Measurements from ENCODE around the gene TTC32. TPM values are rescaled to one million over a fixed set of nuclear protein-coding genes. Genes with fewer than 3 reads are reported as not detected.

The TTC32 gene
- total RNA-seq, 1 donor from 2014 or later: 9.4 TPM

DNA sequence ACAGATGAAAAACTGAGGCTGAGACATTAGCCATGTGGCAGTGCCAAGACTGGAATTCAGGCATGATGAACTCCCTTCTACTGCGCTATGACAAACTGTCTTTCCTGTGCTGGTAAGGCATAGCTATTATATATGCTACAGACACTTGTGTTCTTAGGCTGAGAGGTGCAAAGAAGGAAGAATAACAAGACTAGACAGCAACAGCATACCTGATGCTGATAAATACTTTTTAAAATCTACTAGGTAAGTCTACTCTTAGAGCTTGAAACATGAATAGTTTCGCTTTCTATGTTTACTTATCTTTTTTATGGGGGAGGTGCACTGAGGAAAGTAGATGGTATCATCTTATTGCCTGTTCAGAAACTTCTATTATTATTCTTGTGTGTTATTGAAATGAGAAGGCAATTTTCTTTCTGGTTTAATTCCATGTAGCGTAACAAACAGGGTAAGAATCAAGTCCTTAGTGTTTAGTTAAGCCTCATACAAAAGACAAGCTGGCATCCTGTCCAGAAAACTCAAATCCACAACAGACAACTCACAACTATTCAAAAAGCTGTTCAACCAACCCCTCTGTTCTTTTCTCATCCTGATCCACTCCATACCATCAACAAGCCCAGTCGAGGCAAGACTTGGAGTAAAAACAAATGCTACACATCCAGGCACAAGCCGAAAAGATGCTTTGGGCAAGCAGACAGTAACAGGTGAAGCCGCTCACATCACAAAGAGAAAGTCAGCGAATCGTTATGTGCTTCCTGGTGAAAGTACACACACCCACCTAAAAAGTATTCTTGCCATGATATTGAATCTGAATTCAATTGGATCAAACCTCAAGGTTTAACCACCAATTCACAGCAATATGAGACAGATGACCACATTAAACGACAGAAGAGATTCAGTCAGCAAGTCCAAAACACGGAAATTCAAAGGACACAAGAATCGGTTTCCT is 1.5 kb downstream of the TTC32 start:
- DNase-seq (ENCODE audit: low spot score): no peak
- TF ChIP-seq, protein P1, sequence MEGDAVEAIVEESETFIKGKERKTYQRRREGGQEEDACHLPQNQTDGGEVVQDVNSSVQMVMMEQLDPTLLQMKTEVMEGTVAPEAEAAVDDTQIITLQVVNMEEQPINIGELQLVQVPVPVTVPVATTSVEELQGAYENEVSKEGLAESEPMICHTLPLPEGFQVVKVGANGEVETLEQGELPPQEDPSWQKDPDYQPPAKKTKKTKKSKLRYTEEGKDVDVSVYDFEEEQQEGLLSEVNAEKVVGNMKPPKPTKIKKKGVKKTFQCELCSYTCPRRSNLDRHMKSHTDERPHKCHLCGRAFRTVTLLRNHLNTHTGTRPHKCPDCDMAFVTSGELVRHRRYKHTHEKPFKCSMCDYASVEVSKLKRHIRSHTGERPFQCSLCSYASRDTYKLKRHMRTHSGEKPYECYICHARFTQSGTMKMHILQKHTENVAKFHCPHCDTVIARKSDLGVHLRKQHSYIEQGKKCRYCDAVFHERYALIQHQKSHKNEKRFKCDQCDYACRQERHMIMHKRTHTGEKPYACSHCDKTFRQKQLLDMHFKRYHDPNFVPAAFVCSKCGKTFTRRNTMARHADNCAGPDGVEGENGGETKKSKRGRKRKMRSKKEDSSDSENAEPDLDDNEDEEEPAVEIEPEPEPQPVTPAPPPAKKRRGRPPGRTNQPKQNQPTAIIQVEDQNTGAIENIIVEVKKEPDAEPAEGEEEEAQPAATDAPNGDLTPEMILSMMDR (IDR thresholded peaks at IDR 0.05; ENCODE audit: unreplicated experiment): no peak
- Mint-ChIP-seq H3K4me1 (ENCODE audit: unreplicated experiment) (peaks cover 18% of the 10 kb centered on the region), H3K27me3 (ENCODE audit: unreplicated experiment) (peaks cover 5% of the 10 kb centered on the region), H3K27ac (ENCODE audit: unreplicated experiment) (peak overlapping the region; percentile 100), H3K4me3 (ENCODE audit: unreplicated experiment) (peak overlapping the region; percentile 89), H3K9me3 (ENCODE audit: unreplicated experiment) (no peaks in the 10 kb centered on the region), H3K36me3 (ENCODE audit: low read depth, unreplicated experiment) (no peaks in the 10 kb centered on the region)

DNA sequence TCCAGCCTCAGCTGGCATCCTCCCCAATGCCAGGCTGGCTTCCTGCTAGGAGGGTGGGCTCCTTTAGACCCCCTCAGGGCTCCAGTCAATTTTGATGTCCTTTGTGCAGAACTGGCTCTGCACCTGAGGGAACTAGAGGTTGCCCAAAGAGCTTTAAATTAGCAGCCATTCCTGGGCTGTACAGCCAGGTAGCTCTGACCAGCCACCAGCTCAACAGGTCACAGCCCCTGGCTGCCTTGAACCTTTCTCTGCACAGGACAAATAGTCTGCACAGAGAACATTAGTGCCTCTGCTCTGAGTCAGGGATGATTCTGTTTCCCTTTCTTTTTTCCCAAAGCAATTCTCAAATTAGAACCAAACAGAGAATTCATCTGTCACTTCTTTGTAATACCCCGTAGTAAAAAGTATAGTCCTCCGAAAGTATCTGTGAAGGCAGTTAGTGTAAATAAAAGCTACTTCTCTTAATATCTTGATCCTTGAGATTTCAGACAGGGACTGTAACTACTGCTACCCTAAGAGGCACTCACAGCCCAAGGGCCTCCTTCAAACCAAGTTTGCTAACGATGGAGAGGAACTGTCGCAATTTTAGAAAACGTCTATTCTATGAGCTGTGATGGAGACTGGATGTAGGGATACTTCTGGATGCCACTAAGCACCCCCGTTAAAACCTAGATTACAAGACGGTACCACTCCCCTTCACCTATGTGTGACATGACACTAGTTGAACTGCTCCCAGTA is 3.0 kb downstream of the TTC32 start:
- H3K9me3 Mint-ChIP-seq (ENCODE audit: unreplicated experiment): no peaks in the 10 kb centered on the region
- H3K36me3 Mint-ChIP-seq (ENCODE audit: low read depth, unreplicated experiment): no peaks in the 10 kb centered on the region
- H3K4me3 Mint-ChIP-seq (ENCODE audit: unreplicated experiment): no peak overlapping the region
- DNase-seq (ENCODE audit: low spot score): no peak
- peaks cover 5% of the 10 kb centered on the region for H3K27me3 Mint-ChIP-seq (ENCODE audit: unreplicated experiment)
- no peak overlapping the region for H3K27ac Mint-ChIP-seq (ENCODE audit: unreplicated experiment)
- TF ChIP-seq, protein P1 (IDR thresholded peaks at IDR 0.05; ENCODE audit: unreplicated experiment): no peak
- peaks cover 18% of the 10 kb centered on the region for H3K4me1 Mint-ChIP-seq (ENCODE audit: unreplicated experiment)

DNA sequence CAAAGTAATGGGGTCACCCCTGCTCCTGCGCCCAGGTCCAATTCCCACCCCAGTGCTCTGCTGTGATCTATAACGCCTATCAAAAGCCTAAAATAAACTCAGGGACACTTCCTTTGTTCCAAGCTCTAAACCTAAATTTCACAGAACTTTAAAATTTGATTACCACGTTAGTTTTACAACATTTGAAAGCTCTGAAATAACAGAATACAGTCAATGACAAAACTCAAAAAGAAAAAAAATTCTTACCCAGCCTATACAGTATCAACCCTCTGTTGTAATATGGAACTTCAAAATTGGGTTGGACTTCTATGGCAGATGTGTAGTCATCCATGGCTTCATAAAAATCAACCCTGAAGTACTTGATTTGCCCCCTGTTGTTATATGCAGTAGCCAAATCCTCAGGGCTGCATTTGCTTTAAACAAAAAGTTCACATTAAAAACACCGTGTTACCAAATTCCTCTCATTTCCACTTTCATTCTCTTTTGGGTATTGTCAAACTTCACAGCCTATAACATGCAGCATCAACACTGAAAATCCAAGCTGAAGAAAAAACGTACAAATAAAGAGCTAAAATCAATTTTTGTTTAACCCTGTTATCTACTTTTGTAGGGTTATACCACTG is 4.0 kb downstream of the TTC32 start:
- no peak overlapping the region for H3K4me3 Mint-ChIP-seq (ENCODE audit: unreplicated experiment)
- H3K27me3 Mint-ChIP-seq (ENCODE audit: unreplicated experiment): peaks cover 5% of the 10 kb centered on the region
- TF ChIP-seq, protein P1 (IDR thresholded peaks at IDR 0.05; ENCODE audit: unreplicated experiment): no peak
- H3K36me3 Mint-ChIP-seq (ENCODE audit: low read depth, unreplicated experiment): no peaks in the 10 kb centered on the region
- H3K4me1 Mint-ChIP-seq (ENCODE audit: unreplicated experiment): peaks cover 17% of the 10 kb centered on the region
- no peak for DNase-seq (ENCODE audit: low spot score)
- H3K9me3 Mint-ChIP-seq (ENCODE audit: unreplicated experiment): no peaks in the 10 kb centered on the region
- H3K27ac Mint-ChIP-seq (ENCODE audit: unreplicated experiment): peak overlapping the region; percentile 42

DNA sequence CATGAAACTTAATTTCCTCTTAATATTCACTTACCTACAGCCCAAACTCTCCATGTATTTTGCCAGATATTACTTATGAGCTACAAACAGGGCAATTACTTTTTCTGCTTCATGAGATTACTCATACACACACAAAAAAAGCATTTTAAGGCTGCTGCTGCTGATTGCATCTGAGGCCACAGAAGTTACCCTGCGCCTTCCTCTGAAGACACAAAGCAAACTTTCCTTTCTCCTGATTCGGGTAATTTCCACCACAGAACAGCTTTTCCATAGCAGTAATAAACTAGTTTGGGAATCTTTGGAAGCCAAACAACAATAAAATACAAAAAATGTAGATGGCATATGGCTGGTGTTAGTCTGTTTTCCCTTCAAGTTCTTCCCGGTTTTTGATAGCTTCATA is 6.2 kb downstream of the TTC32 start:
- no peaks in the 10 kb centered on the region for H3K9me3 Mint-ChIP-seq (ENCODE audit: unreplicated experiment)
- TF ChIP-seq, protein P1 (IDR thresholded peaks at IDR 0.05; ENCODE audit: unreplicated experiment): no peak
- peaks cover 16% of the 10 kb centered on the region for H3K4me1 Mint-ChIP-seq (ENCODE audit: unreplicated experiment)
- DNase-seq (ENCODE audit: low spot score): no peak
- H3K27me3 Mint-ChIP-seq (ENCODE audit: unreplicated experiment): peaks cover 3% of the 10 kb centered on the region
- no peak overlapping the region for H3K4me3 Mint-ChIP-seq (ENCODE audit: unreplicated experiment)
- no peak overlapping the region for H3K27ac Mint-ChIP-seq (ENCODE audit: unreplicated experiment)
- H3K36me3 Mint-ChIP-seq (ENCODE audit: low read depth, unreplicated experiment): no peaks in the 10 kb centered on the region

All from endothelial cell (in vitro differentiated cells).